T-cell (primary cell): ENCODE data around the gene AREG. TPM values are rescaled to one million over a fixed set of nuclear protein-coding genes. Genes with fewer than 3 reads are reported as not detected.

Experiments used
- ATAC-seq, 4 experiments: fragments of 200-7000 bp in 3 of 4; fragments of 150-1000 bp in 1 of 4; cut with Tn5 transposase; replicated peaks in 1 of 4; 1 replicate in 3 of 4; 2 replicates in 1 of 4; pipeline ENCODE4 v1.10.0; 2021; ENCODE audit warnings: moderate library complexity in 3 of 4, mild to moderate bottlenecking in 2 of 4, moderate number of reproducible peaks in 1 of 4
- CTCF ChIA-PET, 2 donors: fragments of 300-600 bp; sonication (Branson Sonifier 250); formaldehyde crosslinking; loops; one replicate each; lab custom pipeline; 2022; ENCODE audit warnings: antibody characterized with exemption in 2 of 2; lab: Charles Lee
- POLR2A ChIA-PET, 2 donors: fragments of 300-600 bp; sonication (Branson Sonifier 250); formaldehyde crosslinking; loops; one replicate each; lab custom pipeline; 2022; ENCODE audit warnings: antibody characterized with exemption in 2 of 2; lab: Charles Lee
- DNase-seq, 35 experiments: peaks; one replicate each; pipeline versions ENCODE4 v3.0.0 to v3.0.0-alpha.2; 2013 to 2023
- H3K27ac ChIP-seq: one replicate; pipeline ENCODE4 v1.5.1; 2013; ENCODE audit warnings: low read length
- H3K27me3 ChIP-seq, 2 experiments: replicated peaks in 1 of 2; 1 replicate in 1 of 2; 2 replicates in 1 of 2; pipeline versions ENCODE4 v1.6.1 to v1.7.0; 2013; ENCODE audit warnings: low read length in 1 of 2, mixed read lengths in 1 of 2; ENCODE audit not compliant: control insufficient read depth in 2 of 2, insufficient read depth in 2 of 2; ENCODE audit errors: extremely low read depth in 1 of 2
- H3K36me3 ChIP-seq, 2 donors: 1 replicate in 1 of 2; 2 replicates in 1 of 2; pipeline versions ENCODE4 v1.6.1 to v1.7.0; 2013; ENCODE audit warnings: low read length in 1 of 2; ENCODE audit not compliant: control insufficient read depth in 2 of 2, insufficient read depth in 1 of 2; ENCODE audit errors: extremely low read depth in 1 of 2
- H3K4me1 ChIP-seq, 2 experiments: 1 replicate in 1 of 2; 2 replicates in 1 of 2; pipeline versions ENCODE4 v1.6.1 to v1.7.0; 2013; ENCODE audit warnings: low read length in 2 of 2, mixed read lengths in 1 of 2; ENCODE audit not compliant: insufficient read depth in 2 of 2, control insufficient read depth in 1 of 2; ENCODE audit errors: extremely low read depth in 1 of 2
- H3K4me3 ChIP-seq, 2 donors: 1 replicate in 1 of 2; 2 replicates in 1 of 2; pipeline versions ENCODE4 v1.5.1 to v1.7.0; 2013; ENCODE audit warnings: mild to moderate bottlenecking in 2 of 2, low read length in 1 of 2, moderate library complexity in 1 of 2; ENCODE audit not compliant: control insufficient read depth in 1 of 2; ENCODE audit errors: extremely low read depth in 1 of 2
- H3K9me3 ChIP-seq: 2 replicates; pipeline ENCODE4 v1.7.0; 2013
- H3K27ac Mint-ChIP-seq, 2 donors: one replicate each; pipeline ENCODE4 v1.8.0; 2020 to 2021; ENCODE audit warnings: mild to moderate bottlenecking in 2 of 2, mixed read lengths in 2 of 2
- H3K27me3 Mint-ChIP-seq, 2 donors: one replicate each; pipeline ENCODE4 v1.8.0; 2021 to 2022; ENCODE audit warnings: mixed read lengths in 2 of 2
- H3K36me3 Mint-ChIP-seq: one replicate; pipeline ENCODE4 v1.8.0; 2021; ENCODE audit warnings: mixed read lengths
- H3K4me1 Mint-ChIP-seq, 3 donors: one replicate each; pipeline ENCODE4 v1.8.0; 2020 to 2022; ENCODE audit warnings: mixed read lengths in 3 of 3, mild to moderate bottlenecking in 1 of 3
- H3K4me3 Mint-ChIP-seq, 3 donors: one replicate each; pipeline ENCODE4 v1.8.0; 2020 to 2022; ENCODE audit warnings: mild to moderate bottlenecking in 3 of 3, mixed read lengths in 3 of 3, moderate library complexity in 3 of 3
- H3K9me3 Mint-ChIP-seq, 3 donors: one replicate each; pipeline ENCODE4 v1.8.0; 2020 to 2022; ENCODE audit warnings: mixed read lengths in 3 of 3
- WGBS: methylation state at CpG from one replicate; pipeline ENCODE4 v1.1.5; 2013; ENCODE audit warnings: missing lambda C conversion rate; ENCODE audit not compliant: insufficient coverage; 5-methylcytosine and 5-hydroxymethylcytosine counted together
- total RNA-seq, 35 experiments: library from RNA in 6 of 35; stranded (reverse) in 6 of 35; fragments of 120-200 nt in 1 of 35; gene quantifications; one replicate each; pipeline versions ENCODE4 v1.2.1 to v1.2.4 and lab custom pipeline; 2013 to 2026

AREG gene
- total RNA-seq, 5 donors from 2014 or later (not counting 1 experiment from before 2014, with no cell fraction given): 0.54 to 29.4 (median 1.1) TPM

GRCh38 chr4:74402692-74403456 is 42.1 kb upstream of the AREG start:
- no peaks in the 10 kb centered on the region for H3K27me3 Mint-ChIP-seq
- WGBS: 65% methylated on average over 4 of the region's 5 CpGs
- Histone ChIP-seq H3K9me3 (no peaks in the 10 kb centered on the region), H3K27ac (no peak overlapping the region), H3K4me3 (no peak overlapping the region), H3K36me3 (no peaks in the 10 kb centered on the region), H3K27me3 (no peaks in the 10 kb centered on the region), H3K4me1 (no peaks in the 10 kb centered on the region)
- POLR2A ChIA-PET: interaction anchor here in 1 of 2 donors (1.0 kb wide), 1 partner anchor 42 kb away, joined by 4 read pairs; the partner anchor contains the start of gene AREG
- no peaks in the 10 kb centered on the region for H3K9me3 Mint-ChIP-seq
- DNase-seq: no peak
- no peak overlapping the region for H3K27ac Mint-ChIP-seq
- CTCF ChIA-PET: no interaction called here
- no peaks in the 10 kb centered on the region for H3K36me3 Mint-ChIP-seq
- H3K4me1 Mint-ChIP-seq: peaks cover under 1 to 10% (median 2%) of the 10 kb centered on the region in 3 donors
- no peak for ATAC-seq
- H3K4me3 Mint-ChIP-seq: no peak overlapping the region

- ChIA-PET CTCF (no interaction called here), POLR2A (no interaction called here)
- no peak for ATAC-seq
- Histone ChIP-seq H3K27ac (no peak overlapping the region), H3K4me3 (no peak overlapping the region), H3K4me1 (no peaks in the 10 kb centered on the region), H3K27me3 (no peaks in the 10 kb centered on the region), H3K36me3 (no peaks in the 10 kb centered on the region), H3K9me3 (no peaks in the 10 kb centered on the region)
- Mint-ChIP-seq H3K4me1 (peaks cover 0 to under 1% (median 0%) of the 10 kb centered on the region in 3 donors), H3K36me3 (no peaks in the 10 kb centered on the region), H3K27me3 (no peaks in the 10 kb centered on the region), H3K9me3 (no peaks in the 10 kb centered on the region), H3K27ac (no peak overlapping the region), H3K4me3 (no peak overlapping the region)
- no peak for DNase-seq
Measured at GRCh38 chr4:74407891-74408290, 37.0 kb upstream of the AREG start.

- peaks cover 0 to 4% of the 10 kb centered on the region in 2 donors for H3K27me3 Mint-ChIP-seq
- POLR2A ChIA-PET: no interaction called here
- Histone ChIP-seq H3K27me3 (no peaks in the 10 kb centered on the region), H3K4me3 (no peak overlapping the region), H3K4me1 (no peaks in the 10 kb centered on the region), H3K36me3 (no peaks in the 10 kb centered on the region), H3K27ac (no peak overlapping the region), H3K9me3 (no peaks in the 10 kb centered on the region)
- no peak for DNase-seq
- CTCF ChIA-PET: no interaction called here
- no peak overlapping the region for H3K27ac Mint-ChIP-seq
- H3K36me3 Mint-ChIP-seq: no peaks in the 10 kb centered on the region
- 84% methylated on average over 3 of the region's 3 CpGs for WGBS
- H3K4me3 Mint-ChIP-seq: no peak overlapping the region
- H3K9me3 Mint-ChIP-seq: no peaks in the 10 kb centered on the region
- H3K4me1 Mint-ChIP-seq: no peaks in the 10 kb centered on the region
- ATAC-seq: no peak
Measured at GRCh38 chr4:74408639-74409038, 36.3 kb upstream of the AREG start.

- no peaks in the 10 kb centered on the region for H3K27me3 ChIP-seq
- POLR2A ChIA-PET: interaction anchor here in 1 of 2 donors (0.6 kb wide), 1 partner anchor 27 kb away, joined by 3 read pairs; no protein-coding TSS in a partner anchor
- Mint-ChIP-seq H3K4me1 (no peaks in the 10 kb centered on the region), H3K4me3 (no peak overlapping the region), H3K27me3 (peaks cover 0 to 4% of the 10 kb centered on the region in 2 donors), H3K27ac (no peak overlapping the region), H3K9me3 (no peaks in the 10 kb centered on the region), H3K36me3 (no peaks in the 10 kb centered on the region)
- ATAC-seq (no peak), DNase-seq (no peak)
- no peak overlapping the region for H3K4me3 ChIP-seq
- no peaks in the 10 kb centered on the region for H3K4me1 ChIP-seq
- no peaks in the 10 kb centered on the region for H3K36me3 ChIP-seq
- CTCF ChIA-PET: interaction anchor here in 1 of 2 donors (0.5 to 0.6 kb wide), 2 partner anchors 9 to 33 kb away, joined by 3 to 4 read pairs; no protein-coding TSS in a partner anchor
- no peaks in the 10 kb centered on the region for H3K9me3 ChIP-seq
- H3K27ac ChIP-seq: no peak overlapping the region
- WGBS: 86% methylated on average over 2 of the region's 2 CpGs
Measured at GRCh38 chr4:74410272-74410671, 34.7 kb upstream of the AREG start.

- CTCF ChIA-PET: no interaction called here
- Mint-ChIP-seq H3K27ac (no peak overlapping the region), H3K4me3 (no peak overlapping the region), H3K9me3 (no peaks in the 10 kb centered on the region), H3K4me1 (no peaks in the 10 kb centered on the region), H3K36me3 (no peaks in the 10 kb centered on the region), H3K27me3 (peaks cover 0 to 4% of the 10 kb centered on the region in 2 donors)
- Histone ChIP-seq H3K4me1 (no peaks in the 10 kb centered on the region), H3K27ac (no peak overlapping the region), H3K36me3 (no peaks in the 10 kb centered on the region), H3K9me3 (no peaks in the 10 kb centered on the region), H3K4me3 (no peak overlapping the region), H3K27me3 (no peaks in the 10 kb centered on the region)
- no peak for DNase-seq
- POLR2A ChIA-PET: no interaction called here
- ATAC-seq: no peak
Measured at GRCh38 chr4:74412225-74412624, 32.7 kb upstream of the AREG start.

- Mint-ChIP-seq H3K27ac (no peak overlapping the region), H3K4me3 (no peak overlapping the region), H3K36me3 (no peaks in the 10 kb centered on the region), H3K4me1 (no peaks in the 10 kb centered on the region), H3K9me3 (no peaks in the 10 kb centered on the region), H3K27me3 (peaks cover 4 to 10% of the 10 kb centered on the region in 2 donors)
- POLR2A ChIA-PET: no interaction called here
- CTCF ChIA-PET: no interaction called here
- H3K27me3 ChIP-seq: no peaks in the 10 kb centered on the region
- DNase-seq (no peak), ATAC-seq (no peak)
- H3K4me3 ChIP-seq: no peak overlapping the region
- H3K9me3 ChIP-seq: no peaks in the 10 kb centered on the region
- H3K4me1 ChIP-seq: no peaks in the 10 kb centered on the region
- no peak overlapping the region for H3K27ac ChIP-seq
- no peaks in the 10 kb centered on the region for H3K36me3 ChIP-seq
Measured at GRCh38 chr4:74413265-74413664, 31.7 kb upstream of the AREG start.
